HG02840 (cell line): ENCODE data around the gene N4BP2L1.

Experiments
- ATAC-seq: cut with Tn5 transposase; IDR thresholded peaks from one replicate; pipeline ENCODE4 v1.9.1; 2021; ENCODE audit warnings: mild to moderate bottlenecking, moderate library complexity, moderate number of reproducible peaks; ENCODE audit not compliant: unreplicated experiment, low FRiP score

The N4BP2L1 gene

GRCh38 chr13:32427852-32428580 lies at the start of gene N4BP2L1:
Gene N4BP2L1 (minus strand): TSS chr13:32428130. CDS start chr13:32428082, 48 bp downstream.
- ATAC-seq: peak; percentile 77

DNA sequence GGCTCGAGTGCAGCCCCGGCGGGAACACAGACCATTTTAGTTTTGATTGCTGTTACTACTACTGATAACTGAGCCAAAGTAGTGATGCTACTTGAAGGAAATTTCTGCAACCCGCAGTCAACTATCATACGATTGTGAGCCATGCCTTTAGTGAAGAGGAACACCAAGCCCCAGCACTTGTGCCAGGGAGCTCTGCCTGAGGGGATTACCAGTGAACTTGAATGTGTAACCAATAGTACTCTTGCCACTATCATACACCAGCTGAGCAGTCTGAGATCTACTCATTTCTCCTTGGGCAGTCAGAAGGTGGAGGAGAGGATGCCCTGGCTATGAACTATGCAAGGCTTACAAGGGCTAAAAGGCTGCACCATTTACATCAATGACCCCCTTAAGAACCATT lies 49.0 kb upstream of the N4BP2L1 start:
- ATAC-seq: no peak

- no peak for ATAC-seq
Measured at GRCh38 chr13:32476021-32476731, 48.2 kb upstream of the N4BP2L1 start.

DNA sequence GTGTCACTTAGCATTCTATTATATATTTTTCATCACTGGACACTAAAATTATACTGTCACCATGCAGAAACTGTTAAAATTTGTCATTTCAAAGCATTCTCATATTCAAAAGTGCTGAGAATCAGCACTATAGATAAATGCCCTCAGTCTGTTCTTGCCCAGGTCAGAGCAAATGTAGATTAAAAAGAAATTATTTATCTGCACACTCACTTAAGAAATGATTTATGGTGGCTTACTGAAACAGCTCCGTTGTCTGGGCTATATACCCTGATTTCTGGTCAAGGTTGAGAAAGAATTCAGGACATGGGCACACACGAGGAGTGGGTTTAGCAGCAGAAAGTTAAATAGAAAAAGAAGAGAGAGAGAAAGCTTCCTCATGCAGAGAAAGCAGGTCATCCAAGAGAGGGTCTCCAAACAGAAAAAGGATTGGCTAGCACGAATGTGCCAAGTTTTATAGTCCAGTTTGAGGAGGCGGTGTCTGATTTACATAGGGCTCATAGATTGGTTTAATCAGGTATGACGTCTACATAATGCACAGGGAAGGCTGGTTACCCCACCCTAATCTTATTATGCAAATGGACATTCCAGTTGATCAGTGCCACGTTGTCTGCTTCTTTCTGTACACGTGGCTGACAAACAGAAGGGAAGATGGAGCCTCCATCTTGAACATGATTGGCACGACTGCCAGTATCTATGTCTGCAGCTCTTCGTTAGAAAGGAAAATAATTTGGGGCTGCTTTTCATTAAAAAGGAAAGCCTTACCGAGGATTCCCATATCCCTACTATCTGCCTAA lies 47.3 kb upstream of the N4BP2L1 start:
- ATAC-seq: no peak

- no peak for ATAC-seq
Measured at GRCh38 chr13:32473650-32474049, 45.7 kb upstream of the N4BP2L1 start.

- no peak for ATAC-seq
Measured at GRCh38 chr13:32472194-32472621, 44.3 kb upstream of the N4BP2L1 start.

GRCh38 chr13:32471187-32471922 lies 43.4 kb upstream of the N4BP2L1 start:
- no peak for ATAC-seq

DNA sequence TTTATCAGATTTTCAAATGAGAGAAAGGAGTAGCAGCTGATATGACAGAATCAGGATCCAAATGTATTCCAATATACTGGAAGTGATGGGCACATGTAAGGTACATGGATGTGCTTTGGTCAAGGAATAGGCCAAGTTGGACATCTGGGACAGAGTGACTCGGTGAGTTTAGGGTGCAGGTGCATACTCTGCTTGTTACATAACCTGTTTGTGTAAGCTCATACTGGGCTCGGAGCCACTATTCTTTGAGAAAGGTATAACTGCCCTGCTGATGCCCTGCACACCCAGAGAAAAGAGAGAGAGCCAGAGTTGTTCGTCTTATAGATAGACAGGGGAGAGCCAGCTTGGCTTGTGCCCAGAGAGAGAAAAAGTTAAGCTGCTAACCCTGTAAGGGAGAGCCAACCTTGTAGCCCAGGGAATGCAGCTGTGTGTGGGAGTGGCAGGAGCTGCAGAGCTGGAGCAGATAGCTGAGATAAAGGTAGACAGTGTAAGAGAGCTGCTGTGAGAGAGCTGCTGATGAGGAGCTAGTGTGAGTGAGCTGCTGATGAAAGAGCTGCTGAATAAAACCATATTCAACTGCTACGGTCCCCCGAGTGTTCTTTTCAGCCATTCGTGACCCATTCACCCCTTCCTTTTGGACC lies 40.7 kb upstream of the N4BP2L1 start:
- ATAC-seq: no peak

DNA sequence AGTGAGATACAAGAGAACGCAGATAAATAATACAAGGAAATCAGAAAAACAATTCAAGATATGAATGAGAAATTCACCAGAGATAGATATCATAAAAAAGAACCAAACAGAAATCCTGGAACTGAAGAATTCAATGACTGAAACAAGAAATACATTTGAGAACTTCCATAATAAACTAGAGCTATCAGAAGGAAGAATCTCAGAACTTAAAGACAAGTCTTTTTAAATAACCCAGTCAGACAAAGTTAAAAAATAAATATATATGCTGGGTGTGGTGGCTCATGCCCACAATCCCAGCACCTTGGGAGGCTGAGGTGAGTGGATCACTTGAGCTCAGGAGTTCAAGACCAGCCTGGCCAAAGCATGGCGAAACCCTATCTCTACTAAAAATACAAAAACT lies 28.7 kb upstream of the N4BP2L1 start:
- no peak for ATAC-seq

DNA sequence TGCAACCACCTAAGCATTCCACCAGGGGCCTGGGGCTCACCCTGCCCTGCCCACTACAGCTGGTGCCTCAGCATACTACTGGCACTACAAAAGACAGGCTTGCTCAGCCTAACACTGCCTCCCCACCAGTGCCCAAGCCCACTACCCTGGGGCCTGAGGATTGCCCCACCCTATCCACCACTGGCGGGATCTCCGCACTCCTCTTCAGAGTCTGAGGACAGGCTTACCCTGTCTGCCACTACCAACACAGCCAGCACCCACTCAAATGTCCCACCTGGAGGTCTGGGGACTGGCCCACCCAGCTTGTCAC lies 27.6 kb upstream of the N4BP2L1 start:
- ATAC-seq: no peak

DNA sequence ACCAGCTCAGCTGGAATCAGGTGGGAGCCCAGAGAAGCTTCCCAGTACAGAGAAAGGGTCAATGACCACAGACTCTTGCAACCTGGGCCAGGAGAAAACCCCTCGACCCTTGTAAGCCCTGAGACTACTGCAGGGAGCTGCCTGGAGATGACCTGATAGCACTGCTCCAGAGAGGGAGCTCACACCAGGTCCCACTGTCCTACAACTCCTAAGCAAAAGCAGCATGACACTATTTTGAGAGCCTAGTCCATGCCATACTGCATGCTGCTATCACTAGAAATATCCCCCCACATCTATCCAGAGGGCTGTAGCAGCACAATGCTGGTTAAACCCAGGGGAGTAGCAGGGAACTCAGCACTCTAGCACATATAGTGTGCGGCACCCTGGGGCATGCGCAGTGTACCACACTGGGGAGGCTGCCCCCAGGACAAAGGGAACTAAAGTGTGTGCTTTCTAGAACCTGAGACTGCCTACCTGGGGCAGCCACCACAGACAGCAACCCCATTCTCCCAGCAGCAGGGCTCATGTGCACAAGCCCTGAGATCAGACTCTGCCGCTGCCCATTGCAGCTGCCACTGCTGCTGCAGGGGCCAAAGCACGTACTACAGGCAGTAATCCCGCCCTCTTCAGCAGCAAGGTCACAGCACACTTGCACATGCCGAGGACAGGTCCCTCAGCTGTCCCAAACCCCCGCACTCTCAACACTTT lies 27.1 kb upstream of the N4BP2L1 start:
- ATAC-seq: no peak

GRCh38 chr13:32453981-32454380 lies 26.1 kb upstream of the N4BP2L1 start:
- no peak for ATAC-seq

GRCh38 chr13:32448972-32449371 lies 21.0 kb upstream of the N4BP2L1 start:
- ATAC-seq: no peak

GRCh38 chr13:32447894-32448623 lies 20.1 kb upstream of the N4BP2L1 start:
- ATAC-seq: no peak

- no peak for ATAC-seq
Measured at GRCh38 chr13:32446773-32447465, 19.0 kb upstream of the N4BP2L1 start.

- ATAC-seq: no peak
Measured at GRCh38 chr13:32446220-32446619, 18.3 kb upstream of the N4BP2L1 start.

DNA sequence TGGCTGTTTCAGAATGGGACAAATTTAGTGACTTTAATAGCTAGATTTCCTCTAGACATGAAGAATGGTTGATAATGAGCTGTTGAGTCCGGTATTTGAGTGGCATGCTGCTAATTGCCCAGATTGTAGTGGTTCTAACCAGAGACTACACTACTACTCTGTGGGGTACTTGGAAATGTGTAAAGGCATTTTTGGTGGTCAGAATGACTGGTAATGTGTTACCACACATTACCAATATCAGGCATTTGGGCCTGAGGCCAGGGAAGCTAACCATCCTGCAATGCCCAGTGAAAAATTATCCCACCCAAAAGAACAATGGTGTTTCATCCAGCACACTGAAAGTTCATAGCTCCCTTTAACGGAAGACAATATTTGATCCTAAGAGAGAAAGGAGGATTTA lies 17.5 kb upstream of the N4BP2L1 start:
- ATAC-seq: no peak

GRCh38 chr13:32443111-32443510 lies 15.2 kb upstream of the N4BP2L1 start:
- no peak for ATAC-seq
